HG02973 (cell line): Measurements from ENCODE around the gene RANGRF.

Experiments
- ATAC-seq: cut with Tn5 transposase; IDR thresholded peaks from one replicate; pipeline ENCODE4 v1.9.1; 2021; ENCODE audit warnings: moderate library complexity; ENCODE audit not compliant: unreplicated experiment

The RANGRF gene

DNA sequence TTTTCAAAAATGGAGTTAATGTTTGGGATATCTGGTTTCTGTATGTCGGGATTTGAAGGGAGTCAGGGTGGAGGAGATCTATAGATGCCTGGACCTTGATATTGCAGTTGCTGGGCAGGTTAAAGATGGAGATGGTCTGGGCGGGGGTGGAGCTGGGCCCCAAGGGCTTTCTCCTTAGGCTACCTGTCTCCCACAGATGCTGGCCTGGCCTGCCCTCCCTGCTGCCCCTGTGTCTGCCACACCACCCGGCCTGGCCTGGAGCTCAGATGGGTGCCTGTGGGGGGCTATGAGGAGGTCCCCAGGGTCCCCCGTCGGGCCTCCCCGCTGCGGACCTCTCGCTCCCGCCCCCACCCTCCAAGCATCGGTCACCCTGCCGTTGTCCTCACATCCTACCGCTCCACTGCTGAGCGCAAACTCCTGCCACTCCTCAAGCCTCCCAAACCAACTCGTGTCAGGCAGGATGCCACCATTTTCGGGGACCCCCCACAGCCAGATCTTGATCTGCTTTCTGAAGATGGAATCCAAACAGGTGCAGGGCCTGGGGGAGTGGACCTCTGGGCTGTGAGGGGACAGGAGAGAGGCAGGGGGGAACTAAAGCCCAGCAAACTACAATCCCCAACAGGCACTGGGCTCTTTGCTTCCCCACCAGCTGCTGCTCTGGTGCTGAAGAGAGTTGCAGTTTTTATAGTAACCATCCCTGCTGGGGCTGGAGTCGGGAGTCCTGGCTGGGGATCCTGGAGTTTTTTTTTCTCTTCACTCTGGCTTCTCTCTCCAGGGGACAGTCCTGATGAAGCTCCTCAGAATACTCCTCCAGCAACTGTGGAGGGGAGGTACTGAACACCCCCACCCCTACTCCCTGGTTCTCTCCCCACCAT, 24.5 kb downstream of the RANGRF start:
- ATAC-seq, result no peak

DNA sequence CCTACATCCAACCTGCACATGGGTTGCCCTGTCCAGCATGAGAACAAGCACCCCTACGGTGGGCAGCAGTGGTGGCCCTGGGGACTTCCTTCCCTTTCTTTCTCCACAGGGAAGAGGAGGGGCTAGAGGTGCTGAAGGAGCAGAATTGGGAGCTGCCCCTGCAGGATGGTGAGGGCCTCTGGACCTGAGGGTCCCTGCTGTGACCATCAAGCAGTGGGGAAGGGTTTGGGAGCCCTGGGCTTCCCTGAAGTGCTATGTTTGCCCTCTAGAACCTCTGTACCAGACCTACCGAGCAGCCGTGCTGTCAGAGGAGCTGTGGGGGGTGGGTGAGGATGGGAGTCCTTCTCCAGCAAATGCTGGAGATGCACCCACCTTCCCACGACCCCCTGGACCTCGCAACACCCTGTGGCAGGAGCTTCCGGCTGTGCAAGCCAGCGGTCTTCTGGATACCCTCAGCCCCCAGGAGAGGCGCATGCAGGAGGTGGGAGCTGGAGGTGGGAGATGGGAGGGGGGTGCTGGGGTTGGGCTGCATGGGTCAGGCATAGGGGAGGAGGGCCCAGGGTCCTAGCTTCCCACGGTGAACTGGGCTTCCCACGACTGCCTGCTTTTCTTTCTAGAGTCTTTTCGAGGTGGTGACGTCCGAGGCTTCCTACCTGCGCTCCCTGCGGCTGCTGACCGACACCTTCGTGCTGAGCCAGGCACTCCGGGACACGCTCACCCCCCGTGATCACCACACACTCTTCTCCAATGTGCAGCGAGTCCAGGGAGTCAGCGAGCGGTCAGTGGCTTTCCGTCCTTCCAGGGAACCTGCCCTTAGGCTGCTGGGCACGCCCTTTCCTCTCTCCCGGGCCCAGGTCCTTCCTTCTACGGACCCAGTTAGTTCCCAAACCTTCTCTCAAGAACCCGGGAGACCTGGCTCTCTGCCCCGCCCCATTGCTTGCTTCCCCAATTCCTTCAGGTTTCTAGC, 26.6 kb downstream of the RANGRF start:
- ATAC-seq, result no peak

DNA sequence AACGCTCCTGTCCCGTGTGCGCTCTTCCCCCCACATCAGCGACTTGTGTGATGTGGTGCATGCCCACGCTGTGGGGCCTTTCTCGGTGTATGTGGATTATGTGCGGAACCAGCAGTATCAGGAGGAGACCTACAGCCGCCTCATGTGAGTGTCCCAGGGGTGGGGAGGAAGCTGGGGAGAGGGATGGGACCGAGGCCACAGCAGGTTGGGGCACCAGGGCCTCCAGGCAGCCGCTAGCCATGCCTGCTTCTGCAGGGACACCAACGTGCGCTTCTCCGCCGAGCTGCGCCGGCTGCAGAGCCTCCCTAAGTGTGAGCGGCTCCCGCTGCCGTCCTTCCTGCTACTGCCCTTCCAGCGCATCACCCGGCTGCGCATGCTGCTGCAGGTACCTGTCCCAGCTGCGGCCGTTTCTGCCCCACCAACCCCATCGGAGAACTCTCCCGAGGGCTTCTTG, 27.3 kb downstream of the RANGRF start:
- ATAC-seq, result no peak

- ATAC-seq, result no peak
Measured at GRCh38 chr17:8318010-8318935, 29.8 kb downstream of the RANGRF start.

GRCh38 chr17:8320262-8320661, 31.8 kb downstream of the RANGRF start:
- no peak for ATAC-seq

- ATAC-seq, result no peak
Measured at GRCh38 chr17:8320990-8321389, 32.5 kb downstream of the RANGRF start.

- ATAC-seq, result no peak
Measured at GRCh38 chr17:8322061-8322460, 33.6 kb downstream of the RANGRF start.

- no peak for ATAC-seq
Measured at GRCh38 chr17:8324132-8324531, 35.7 kb downstream of the RANGRF start.

DNA sequence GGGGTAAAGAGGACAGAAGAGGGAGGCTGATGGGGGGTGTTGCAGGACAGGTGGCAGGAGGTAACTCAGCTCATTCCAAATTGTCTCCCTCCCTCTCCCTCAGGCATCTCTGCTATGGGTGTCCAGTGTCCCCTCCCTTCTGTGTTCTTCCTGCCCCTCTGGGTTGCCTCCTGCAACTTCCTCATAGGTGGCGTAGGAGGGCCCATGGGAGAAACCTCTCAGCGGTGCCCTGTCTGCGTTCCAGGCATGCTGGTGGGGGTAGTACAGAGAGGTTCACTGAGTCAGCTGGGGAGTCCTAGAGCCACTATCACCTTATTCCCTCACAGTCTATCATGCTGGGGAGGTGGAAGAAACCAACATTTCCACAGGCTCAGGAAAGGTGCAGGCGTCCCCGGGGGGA, 36.5 kb downstream of the RANGRF start:
- ATAC-seq, result no peak

DNA sequence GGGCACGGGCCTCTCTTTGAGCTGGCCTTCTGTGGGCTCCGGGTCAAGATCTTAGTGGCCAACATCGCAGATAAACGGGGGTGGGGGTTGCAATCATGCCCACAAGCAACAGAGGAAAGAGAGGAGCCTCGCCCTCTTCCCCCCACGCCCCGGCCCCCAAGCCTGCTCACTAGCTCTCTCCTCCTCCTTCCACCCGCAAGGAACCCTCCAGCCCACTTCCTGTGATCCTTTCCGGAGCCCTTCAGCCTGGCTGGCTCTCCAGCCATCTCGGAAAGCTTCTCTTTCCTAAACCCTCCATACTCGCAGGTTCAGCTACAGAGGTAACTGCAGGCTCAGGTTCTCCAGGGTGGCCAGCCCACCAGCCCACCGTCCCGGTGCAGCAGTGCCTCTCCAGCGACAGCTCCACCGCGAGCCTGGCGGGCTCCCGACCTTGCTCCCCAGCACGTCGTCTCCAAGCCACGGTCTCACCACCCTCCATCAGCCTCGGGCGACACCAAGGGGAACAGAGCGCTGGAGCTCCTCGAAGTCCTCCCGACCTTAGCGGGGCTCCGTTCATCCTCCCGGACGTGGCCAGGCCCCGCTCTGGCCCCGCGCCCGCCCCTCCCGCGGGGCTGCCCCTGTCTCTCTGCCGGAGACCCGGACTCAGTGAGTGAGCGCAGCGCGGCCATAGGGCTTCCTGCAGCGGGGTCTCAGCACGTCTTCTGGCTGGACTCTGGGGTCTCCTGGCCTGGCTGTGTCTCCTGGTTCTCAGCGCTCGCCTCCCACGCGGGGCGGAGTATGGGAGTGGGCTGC, 38.2 kb downstream of the RANGRF start:
- ATAC-seq, result no peak

DNA sequence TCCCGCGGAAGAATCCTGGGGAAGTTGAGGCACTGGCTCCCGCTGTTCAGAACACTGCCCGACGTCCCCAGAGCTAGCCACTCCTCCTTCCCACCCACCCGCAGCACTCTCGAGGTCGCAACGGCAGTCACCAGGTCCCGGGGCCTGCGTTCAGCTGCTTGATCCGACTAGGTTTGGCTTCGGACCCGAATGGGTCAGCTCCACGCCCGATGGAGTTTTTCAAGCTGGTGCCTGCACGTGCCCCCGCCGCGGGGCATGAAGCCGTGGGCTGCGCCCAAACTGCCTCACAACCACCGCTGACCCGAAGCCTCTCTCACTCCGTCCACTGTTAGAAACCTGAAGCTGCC, 38.8 kb downstream of the RANGRF start:
- ATAC-seq, result no peak

DNA sequence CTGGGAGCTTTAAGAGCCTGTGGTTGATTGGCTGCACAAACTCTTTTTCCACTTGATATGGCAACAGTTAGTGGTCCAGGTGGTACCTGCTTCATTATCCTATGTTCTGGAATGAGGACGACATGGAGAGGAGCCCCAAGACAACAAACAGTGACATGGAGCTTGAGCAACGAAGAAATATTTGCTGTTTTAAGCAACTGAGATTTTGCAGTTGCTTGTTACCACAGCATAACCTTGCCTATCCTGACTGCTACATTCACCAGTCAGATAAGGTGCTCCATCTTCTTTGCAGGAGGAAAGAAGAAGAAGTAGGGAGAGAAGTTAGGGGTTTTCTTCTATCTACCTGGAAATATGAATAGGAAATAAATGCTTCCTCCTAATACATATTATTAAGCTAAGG, 43.7 kb downstream of the RANGRF start:
- no peak for ATAC-seq

DNA sequence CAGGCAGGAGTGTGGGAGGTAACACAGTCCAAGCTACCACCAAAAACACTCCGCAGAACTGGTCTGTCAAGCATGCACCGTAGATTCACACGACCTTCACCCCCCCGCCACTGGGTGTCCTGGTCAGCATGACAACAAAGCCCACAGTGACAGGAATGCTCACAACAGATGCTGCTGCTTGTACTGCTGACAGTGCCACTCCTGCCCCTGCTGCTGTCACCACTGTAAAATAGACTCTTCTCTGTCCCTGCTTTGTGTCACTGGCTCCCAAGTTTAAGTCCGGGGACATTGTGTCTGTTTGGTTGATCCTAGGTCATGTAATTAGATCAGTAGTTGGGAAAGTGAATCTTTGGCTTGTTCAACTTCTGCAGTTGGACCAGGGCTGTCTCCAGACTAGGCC, 44.2 kb downstream of the RANGRF start:
- ATAC-seq, result no peak

- no peak for ATAC-seq
Measured at GRCh38 chr17:8333281-8333680, 44.8 kb downstream of the RANGRF start.

DNA sequence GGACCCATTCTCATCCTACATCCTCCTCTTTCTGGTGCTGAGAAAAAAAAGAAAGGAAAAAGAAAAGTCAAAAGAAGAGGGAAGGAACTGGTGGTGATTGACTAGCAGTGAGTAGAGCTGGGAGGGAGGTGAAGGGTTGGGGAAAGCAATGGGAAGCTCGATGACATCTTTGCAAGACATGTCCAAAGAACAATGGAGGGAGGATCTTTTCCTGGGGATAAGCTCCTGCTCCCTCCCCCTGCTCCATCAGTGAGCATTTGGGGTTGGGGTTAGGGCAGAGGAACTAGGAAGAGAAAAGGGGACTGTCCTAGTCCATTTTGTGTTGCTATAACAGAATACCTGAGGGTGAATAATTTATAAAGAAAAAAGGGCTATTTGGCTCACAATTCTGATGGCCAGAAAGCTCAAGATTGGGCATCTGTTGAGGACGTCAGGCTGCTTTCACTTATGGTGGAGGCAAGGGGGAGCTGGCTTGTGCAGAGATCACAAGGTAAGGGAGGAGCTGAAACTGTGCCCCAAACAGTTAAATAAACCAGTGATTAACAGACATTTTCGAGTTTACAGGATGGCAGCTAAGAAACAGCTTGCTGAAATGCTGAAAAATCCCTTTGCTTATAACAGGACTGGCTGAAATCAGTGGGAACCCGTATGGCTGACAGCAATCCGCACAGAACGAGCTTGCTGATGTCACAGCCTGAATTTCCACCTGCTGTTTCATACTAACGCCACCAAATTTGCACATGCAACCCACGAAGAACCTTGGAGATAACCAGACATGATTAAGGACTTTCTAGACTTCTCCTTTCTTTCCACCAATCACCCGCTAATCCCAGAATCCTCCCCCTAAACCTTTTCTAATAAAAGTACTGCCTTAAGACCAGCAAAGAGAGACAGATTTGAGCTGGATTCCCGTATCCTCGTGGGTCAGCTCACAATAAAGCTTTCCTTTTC, 49.6 kb downstream of the RANGRF start:
- ATAC-seq, result no peak

DNA sequence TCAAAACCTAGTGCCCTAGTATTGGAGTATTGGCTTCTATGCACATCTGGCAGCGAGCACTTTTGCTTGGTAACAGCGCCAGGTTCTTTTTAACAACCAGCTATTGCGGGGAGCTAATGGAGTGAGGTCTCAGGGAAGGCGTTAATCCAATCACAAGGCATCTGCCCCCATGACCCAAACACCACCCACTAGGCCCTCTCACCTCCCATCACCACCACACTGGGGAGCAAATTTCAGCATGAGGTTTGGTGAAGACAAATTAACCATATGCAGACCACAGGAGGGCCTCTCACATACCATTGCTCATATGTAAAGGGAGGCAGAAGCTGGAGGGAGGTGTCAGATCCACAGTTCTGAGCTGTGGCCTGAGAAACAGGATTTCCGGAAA, 50.3 kb downstream of the RANGRF start:
- ATAC-seq, result no peak

GRCh38 chr17:8339540-8339939, 51.1 kb downstream of the RANGRF start, which contains the start of gene ODF4:
Gene ODF4 (plus strand): TSS chr17:8339840. CDS start chr17:8340052, 212 bp downstream.
- no peak for ATAC-seq
